GM12874 (cell line): ENCODE results near the gene B3GNT9.

Source experiments
- TF ChIP-seq, protein P1 (sequence below): IDR thresholded peaks from 2 replicates; pipeline ENCODE4 v1.5.1; 2011; ENCODE audit warnings: low read depth, mild to moderate bottlenecking, control low read depth, low read length, moderate library complexity; ENCODE audit not compliant: insufficient read depth

B3GNT9 gene

DNA sequence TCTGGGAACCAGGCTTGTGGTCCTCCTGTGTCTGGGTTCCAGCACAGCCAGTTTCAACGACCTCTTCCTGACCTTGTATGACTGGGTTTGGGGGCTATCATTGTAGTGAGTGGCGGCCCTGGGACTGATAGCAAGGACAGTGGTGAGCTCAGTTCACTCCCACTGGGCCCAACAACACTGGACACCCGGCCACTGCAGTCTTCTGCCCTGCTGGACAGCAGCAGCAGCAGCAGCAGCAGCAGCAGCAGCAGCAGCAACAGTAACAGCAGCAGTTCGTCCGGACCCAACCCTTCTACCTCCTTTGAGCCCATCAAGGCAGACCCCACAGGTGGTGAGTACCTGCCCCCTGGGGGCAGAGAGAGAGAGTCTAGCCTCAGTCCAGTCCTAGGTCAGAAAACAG is 44.9 kb upstream of the B3GNT9 start:
- TF ChIP-seq, protein P1, sequence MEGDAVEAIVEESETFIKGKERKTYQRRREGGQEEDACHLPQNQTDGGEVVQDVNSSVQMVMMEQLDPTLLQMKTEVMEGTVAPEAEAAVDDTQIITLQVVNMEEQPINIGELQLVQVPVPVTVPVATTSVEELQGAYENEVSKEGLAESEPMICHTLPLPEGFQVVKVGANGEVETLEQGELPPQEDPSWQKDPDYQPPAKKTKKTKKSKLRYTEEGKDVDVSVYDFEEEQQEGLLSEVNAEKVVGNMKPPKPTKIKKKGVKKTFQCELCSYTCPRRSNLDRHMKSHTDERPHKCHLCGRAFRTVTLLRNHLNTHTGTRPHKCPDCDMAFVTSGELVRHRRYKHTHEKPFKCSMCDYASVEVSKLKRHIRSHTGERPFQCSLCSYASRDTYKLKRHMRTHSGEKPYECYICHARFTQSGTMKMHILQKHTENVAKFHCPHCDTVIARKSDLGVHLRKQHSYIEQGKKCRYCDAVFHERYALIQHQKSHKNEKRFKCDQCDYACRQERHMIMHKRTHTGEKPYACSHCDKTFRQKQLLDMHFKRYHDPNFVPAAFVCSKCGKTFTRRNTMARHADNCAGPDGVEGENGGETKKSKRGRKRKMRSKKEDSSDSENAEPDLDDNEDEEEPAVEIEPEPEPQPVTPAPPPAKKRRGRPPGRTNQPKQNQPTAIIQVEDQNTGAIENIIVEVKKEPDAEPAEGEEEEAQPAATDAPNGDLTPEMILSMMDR, result no peak

DNA sequence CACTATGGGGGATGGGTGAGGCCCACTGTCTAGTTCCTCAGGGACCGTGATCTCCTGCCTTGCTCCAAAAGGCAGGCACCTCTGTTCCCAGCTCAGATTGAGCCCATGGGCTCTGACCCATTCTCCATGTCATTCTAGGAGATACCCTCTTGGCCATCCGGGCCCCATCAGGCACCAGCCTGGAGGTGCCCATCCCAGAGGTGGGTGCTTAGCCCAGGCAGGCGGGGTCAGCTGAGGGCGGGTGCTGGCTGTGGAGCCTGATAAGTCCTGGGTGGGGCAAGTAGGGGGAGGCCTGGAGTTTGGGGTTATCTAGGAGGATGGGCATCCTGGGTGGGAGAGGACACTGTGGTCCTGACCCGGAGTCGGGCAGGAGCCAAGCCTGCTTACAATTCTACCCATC is 43.5 kb upstream of the B3GNT9 start:
- TF ChIP-seq, protein P1, result no peak

GRCh38 chr16:67193536-67193935 is 42.7 kb upstream of the B3GNT9 start:
- TF ChIP-seq, protein P1, result no peak

- TF ChIP-seq, protein P1, result no peak
These were observed 42.1 kb upstream of the B3GNT9 start for GRCh38 chr16:67192781-67193361.

DNA sequence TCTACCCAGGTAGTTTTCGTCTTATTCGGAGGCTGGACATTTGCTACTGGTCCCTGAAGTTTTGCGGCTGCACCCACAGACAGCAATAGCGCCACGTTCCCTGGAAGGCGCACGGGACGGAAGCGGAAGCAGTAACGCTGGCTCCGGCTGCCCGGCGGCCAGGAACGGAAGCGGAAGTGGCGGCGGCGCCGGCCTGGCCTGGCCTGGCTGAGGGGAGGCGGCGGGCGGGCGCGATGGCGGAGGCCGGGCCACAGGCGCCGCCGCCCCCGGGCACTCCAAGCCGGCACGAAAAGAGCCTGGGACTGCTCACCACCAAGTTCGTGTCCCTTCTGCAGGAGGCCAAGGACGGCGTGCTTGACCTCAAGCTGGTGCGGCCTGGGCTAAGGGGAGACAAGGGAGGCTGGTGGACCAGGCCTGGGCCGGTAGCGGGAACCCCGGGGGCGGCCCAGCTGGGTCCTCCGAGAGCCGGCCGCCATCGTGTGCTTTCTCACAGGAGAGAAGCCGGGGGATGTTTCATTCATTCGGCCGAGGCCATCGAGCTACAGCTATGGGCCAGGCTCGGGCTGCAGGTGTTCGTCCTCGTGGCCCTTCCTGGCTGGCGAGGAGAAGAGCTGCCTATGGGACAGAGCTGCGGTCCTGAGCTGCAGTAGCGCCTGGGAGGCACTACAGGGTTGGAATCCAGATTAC is 41.3 kb upstream of the B3GNT9 start, which contains the start of gene E2F4:
Gene E2F4 (plus strand): TSS at position 161 of the 687 bp plus-strand sequence. CDS start 73 bp downstream, at position 234.
- TF ChIP-seq, protein P1, result no peak

- TF ChIP-seq, protein P1, result no peak
These were observed 40.7 kb upstream of the B3GNT9 start for GRCh38 chr16:67191411-67191994.
